ENCODE measurements around the gene AVPR2. TPM values are rescaled to one million over a fixed set of nuclear protein-coding genes. Genes with fewer than 3 reads are reported as not detected.

The AVPR2 gene
- total RNA-seq, 2 donors from 2014 or later, result 0.52 to 0.64 TPM

DNA sequence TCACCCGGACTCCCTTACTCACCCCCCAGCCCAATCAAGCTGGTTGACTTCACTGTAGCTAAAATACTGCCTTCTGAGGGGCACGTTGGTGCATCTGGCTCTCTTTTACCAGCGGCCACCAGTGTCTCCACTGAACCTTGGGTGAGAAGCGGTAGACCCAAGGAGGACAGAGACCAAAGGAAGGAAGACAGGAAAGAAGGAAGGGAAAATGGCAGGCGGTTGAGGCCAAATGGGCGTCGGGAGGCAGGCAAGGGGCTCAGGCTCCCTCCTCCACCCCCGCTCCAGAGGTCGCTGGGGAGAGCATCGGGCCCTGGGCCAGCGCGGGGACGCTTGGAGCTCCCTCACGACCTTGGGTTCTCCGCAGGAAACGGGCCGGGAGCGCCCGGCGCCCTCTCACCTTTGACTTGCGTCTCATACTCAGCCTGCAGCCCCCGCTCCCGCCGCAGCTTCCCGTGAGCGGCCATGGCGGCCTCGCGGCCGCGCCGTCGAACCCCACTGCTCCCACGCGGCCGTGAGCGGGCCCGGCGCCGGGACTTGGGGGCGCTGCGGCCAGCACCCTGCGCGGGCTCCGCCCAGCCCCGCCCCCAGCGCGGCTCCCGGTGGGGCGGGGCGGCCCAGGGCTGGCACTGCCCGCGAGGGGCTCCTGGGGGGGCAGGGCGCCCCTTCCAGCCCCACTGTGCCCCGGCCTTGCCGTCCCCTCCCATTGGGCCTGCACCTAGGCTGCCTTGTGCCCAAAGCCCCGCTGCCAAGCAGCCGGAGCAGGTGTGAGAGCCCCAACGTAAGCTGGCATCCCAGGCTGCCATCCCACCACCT, 21.5 kb downstream of the AVPR2 start, which contains the start of gene ARHGAP4:
Gene ARHGAP4, minus strand, starts transcription at position 526 of the 813 bp plus-strand sequence. Its CDS starts 62 bp downstream, at position 464.
- ATAC-seq, result no peak
- intact Hi-C loops (cut with DNase I, micrococcal nuclease), result no loop called here

DNA sequence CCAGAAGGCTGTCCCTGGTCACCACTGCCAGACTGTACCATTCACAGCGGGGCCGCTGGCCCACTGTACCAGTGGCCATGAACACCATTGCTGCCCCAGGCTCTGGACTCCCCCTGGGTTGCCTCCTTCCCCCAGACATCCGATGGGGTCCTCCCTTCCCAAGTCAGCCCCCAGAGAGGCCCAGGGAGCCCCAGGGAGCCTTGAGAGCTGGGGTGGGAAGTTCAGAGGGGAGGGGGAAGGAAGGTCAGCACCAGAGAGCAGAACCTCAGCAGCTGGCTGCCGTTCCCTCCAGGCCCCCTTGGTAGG, 22.0 kb downstream of the AVPR2 start:
- intact Hi-C loops (cut with DNase I, micrococcal nuclease), result no loop called here
- ATAC-seq (no peak), DNase-seq (no peak)

More for the DNA sequence above, 21.5 kb downstream of the AVPR2 start, which contains the start of gene ARHGAP4:
- peak in 1 of 2 donors; percentile 48 for DNase-seq

DNA sequence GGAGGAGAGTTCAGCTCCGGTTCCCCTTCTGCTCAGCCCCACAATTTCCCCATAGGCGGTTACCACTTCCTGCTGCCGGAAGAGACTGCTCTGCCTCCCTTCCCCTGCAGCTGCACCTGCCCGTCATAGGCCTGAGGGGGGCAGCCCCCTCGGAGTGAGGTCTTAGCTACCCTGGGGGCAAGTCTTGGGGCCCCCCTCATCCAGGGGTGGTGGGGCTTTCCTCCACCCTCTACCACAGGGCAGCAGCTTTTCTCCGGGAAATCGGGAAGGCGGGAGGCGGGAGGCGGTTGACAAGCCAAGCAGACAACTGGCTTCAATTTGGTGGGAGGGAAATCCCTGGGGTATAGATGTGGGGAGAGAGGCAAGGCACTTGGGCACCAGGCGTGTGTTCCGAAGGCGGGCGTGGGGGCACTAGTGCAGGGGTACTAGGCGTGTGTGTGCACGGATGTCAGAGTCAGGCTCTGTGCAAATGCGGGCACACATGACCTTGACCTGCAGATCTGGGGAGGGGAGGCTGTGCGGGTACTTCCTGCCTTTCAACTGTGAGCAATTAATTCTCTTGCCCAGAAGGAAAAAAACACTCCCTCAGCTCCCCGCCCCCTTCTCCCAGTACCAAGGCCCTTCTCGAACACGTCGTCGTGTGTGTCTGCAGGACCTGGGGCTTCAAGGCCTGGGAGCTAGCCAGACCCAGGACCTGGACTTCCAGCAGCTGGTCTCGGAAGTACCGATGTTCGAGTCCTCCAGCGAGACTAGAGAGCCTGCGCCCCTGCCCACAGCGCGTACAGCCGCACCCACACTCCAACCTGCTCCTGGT, 22.6 kb downstream of the AVPR2 start:
- intact Hi-C loops (cut with DNase I, micrococcal nuclease), result no loop called here
- peak; percentile 25 for ATAC-seq
- DNase-seq, result peak; percentile 64 to 69

DNA sequence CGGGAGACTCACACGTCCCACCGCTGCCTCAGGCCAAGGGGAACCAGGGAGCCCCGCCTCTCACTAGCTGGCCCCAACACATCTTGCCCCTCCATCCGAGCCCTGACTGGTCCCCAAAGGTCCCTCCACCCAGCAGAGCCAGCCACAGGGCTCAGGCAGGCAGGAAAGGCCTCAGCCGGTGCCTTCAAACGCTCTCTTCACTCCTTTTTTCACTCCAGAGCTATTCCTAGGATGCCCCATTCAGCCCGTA, 23.1 kb downstream of the AVPR2 start:
- intact Hi-C loops (cut with DNase I, micrococcal nuclease), result no loop called here
- DNase-seq (no peak), ATAC-seq (no peak)

DNA sequence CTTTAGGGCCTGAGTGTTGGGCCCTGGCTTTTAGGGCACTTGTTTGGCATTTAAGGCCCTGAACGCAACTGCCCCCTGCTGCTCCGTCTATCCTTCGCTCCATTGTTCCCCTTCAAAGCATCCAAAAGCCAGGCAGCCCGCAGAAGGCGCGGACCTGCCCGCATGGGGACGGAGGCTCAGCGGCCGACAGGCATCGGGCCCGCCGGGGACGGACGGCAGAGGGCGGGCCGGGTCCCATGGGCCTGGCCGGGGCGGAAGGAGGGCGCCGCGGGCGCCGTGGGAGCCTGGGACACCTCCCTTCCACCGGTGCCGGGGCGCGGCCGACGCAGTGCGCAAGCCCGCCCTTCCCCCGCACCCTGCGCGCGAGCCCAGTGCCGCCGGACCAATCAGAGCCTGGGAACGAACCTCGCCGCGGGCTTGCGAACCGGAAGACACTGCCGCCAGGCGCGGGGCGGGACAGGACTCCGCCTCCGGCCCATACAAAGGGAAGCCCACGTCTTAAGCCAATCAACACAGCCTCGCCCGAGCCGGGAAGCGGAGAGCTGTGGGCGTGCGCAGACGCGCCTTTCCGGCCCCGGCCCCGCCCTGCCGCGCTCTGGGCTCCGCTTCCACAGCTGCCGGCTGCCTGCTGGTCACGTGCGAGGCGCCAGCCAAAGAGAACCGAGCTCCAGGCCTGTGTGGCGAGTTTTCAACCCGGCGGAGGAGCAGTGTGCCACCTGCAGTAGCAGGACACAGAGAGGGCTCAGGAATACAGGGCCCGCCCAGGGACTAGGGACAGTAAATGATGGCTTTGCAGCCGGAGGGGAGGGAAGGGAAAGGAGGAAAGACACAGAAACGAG, 23.7 kb downstream of the AVPR2 start:
- peak; percentile 86 for ATAC-seq
- peak; percentile 95 to 96 for DNase-seq
- intact Hi-C loops (cut with DNase I, micrococcal nuclease), result no loop called here

DNA sequence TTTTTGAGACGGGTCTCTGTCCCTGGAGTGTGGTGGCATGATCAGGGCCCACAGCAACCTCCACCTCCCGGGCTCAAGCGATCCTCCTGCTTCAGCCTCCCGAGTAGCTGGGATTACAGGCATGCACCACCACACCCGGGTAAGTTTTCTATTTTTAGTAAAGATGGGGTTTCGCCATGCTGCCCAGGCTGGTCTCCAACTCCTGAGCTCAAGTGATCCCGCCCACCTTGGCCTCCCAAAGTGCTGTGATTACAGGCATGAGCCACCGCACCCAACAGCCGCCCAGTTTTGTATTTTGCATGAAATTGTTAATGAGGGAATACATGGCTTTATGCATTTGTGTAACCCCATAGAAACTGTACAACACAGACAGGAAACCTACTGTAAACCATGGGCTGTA, 24.4 kb downstream of the AVPR2 start:
- intact Hi-C loops (cut with DNase I, micrococcal nuclease), result no loop called here
- ATAC-seq (no peak), DNase-seq (no peak)

DNA sequence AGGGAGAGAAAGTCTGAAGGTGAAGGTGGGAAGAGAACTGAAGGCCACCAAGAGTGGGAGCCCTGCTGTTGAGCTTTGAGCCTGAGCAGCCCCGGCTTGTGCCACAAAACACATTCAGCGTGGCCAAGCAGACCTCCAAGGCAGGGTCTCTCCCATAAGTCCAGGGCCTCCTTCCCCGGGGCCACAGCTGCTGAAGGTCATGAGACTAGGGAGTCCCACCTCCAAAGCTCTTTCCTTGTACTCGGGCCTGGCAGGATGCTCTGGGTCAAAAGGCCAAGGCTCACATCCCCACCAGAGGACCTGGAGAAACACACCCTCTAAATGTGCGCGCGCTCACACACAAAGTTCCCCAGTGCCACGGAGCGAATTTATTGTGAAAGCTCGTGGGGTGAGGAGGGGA, 25.1 kb downstream of the AVPR2 start:
- no peak for ATAC-seq
- intact Hi-C loops (cut with DNase I, micrococcal nuclease), result no loop called here
- DNase-seq, result no peak

DNA sequence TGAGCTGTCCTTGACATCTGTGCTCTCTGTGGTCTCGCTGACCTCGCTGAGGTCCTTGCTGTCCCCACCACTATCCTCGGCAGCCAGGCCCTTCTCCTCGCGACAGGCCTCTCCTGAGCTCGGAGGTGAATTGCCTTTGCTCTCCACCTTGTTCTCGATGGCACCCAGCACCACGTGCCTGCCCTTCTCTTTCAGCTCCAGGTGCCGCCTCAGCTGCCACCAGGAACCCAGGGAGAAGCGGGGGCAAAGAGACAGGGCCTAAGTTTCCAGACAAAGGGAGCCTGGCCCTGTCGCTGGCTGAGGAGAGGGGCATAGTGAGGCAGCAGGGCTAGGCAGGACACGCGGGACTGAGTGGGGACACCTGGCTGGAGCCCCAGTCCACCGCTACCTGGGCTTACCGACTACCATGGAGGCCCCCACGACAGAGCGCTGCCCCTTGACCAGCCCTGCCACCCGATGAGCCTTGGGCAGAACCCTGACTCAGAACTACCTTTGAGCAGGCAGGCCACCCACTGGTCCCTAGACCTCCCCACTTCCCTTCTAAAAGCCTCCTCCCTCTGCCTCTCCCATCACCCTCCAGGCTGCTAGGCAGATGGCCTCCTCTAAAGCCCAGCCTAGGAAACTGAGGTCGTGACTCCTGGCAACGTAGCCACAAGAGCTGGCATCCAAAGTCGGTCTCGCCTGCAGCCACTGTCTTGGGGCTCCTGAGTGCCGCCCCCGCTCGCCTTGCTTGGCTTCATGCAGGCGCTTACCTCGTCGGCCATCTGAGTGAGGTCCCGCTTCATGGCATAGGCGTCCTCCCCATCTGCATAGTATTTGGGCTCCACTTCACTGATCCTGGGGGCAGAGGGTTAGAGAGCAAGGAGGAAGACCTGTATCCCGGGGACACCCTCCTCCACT, 25.8 kb downstream of the AVPR2 start:
- intact Hi-C loops (cut with DNase I, micrococcal nuclease), result no loop called here
- ATAC-seq (no peak), DNase-seq (no peak)

DNA sequence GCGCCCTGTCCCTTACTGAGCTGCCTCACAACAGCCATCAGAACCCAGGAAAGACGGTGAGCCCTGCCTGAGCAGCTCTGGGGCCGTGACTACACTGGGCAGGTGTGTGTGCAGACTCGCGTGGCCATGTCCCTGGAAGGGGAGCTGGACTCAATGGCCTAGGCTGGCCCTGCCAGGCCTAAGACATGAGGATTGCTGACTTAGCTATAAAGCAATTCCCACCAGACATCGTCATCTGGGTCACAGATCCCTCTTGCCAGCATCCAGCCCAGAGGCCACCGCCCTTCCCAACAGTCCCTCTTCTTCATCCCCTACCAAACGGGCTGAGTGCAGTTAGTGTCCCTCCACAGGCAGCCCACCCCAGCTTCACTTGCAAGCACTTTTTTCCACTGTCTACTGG, 26.7 kb downstream of the AVPR2 start:
- ATAC-seq, result no peak
- no peak for DNase-seq
- intact Hi-C loops (cut with DNase I, micrococcal nuclease), result no loop called here

DNA sequence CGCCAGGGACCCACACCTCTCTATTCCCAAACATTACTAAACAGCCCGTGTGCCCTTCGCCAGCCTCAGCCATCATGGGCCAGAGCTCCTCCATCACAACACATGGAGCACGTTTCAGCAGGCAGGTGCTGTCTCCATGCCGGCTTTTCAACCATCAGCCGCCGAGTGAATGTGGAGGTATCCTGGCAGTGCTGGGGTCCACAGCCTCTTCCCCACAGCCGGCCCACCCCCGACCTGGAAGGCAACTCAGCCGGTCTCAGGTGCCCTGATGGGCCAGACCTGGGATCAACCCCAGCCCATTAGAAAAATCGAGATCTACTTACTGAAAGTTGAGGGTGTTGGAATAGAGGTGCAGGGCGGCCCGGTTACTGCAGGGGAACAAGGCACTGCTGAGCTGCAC, 27.3 kb downstream of the AVPR2 start:
- ATAC-seq (no peak), DNase-seq (no peak)
- intact Hi-C loops (cut with DNase I, micrococcal nuclease), result no loop called here

DNA sequence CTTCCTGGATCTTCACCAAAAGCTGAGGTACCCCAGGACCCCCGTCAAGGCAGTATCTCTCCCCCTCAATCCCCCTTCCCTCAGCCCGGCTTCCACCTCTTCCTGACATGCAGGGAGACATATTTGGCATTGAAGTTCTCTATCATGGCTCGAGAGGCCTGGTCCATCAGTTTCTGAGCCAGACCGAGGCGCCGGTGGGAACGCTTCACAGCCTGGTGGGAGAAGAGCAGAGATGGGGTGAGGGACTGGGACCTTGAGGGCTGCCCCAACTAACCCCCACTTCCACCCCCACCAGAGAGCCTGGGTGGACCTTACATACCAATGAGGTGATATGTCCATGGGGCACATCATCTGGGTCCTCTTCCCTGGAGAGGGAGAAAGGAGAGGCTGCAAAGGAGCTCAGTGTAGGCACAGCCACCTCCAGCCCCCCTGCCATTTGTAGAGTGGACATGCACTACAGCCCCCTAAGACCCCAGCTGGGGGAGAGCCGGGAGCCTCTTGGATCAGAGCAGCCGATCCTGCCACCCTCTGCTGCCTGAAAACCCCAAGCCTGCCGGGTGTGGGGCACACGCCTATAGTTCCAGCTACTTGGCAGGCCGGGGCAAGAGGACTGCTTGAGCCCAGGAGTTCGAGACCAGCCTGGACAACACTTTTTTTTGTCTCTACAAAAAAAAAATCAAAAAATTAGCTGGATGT, 27.9 kb downstream of the AVPR2 start:
- DNase-seq (no peak), ATAC-seq (no peak)
- intact Hi-C loops (cut with DNase I, micrococcal nuclease), result no loop called here

DNA sequence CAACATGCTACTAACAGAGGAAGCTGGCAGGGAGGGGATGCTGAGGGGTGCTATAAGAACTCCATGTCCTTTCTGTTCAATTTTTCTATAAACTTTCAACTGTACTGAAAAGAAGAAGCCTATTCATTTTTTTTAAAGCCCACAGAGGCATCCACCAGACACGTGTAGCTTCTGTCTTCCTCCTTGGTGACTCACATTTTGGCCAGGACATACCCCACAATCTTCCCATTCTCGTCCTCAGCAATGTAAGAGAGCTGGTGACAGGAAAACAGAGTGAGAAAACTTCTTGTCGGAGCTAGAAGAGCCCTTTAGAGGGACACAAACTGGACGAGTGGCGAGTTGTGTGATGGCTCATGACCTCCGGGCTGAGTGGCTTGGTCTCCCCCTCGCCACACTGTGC, 29.3 kb downstream of the AVPR2 start:
- ATAC-seq, result no peak
- intact Hi-C loops (cut with DNase I, micrococcal nuclease), result no loop called here
- no peak for DNase-seq

DNA sequence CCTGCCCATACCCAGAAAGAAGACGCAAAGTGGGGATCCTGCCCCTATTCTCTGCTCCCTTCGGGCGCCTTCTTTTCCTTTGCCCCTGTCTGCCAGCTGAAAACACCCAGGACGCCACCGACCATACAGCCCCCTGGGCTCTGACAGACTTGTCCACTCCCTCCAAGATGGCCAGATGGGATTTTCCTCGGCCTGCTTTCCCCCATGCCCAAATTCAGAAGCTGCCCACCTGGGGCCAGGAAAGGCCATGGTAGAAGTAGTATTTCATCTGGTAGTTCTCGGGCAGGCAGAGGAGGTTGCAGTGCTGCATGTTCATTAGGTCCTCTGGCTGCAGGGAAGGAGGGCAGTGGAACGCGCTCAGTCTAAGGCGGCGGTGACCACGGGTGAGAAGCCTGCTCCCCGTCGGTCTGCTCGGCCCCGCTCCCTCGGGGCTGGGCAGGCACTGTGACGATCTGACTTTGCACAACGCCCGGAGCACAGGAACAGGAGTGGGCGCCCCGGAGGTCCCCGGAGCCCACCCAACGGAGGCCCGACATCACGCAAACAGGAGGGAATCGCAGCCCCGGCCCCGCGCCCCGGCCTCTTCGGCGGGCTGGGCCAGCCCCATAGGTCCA, 29.8 kb downstream of the AVPR2 start:
- intact Hi-C loops (cut with DNase I, micrococcal nuclease), result no loop called here
- ATAC-seq, result peak; percentile 25
- DNase-seq, result peak in 1 of 2 donors; percentile 25

DNA sequence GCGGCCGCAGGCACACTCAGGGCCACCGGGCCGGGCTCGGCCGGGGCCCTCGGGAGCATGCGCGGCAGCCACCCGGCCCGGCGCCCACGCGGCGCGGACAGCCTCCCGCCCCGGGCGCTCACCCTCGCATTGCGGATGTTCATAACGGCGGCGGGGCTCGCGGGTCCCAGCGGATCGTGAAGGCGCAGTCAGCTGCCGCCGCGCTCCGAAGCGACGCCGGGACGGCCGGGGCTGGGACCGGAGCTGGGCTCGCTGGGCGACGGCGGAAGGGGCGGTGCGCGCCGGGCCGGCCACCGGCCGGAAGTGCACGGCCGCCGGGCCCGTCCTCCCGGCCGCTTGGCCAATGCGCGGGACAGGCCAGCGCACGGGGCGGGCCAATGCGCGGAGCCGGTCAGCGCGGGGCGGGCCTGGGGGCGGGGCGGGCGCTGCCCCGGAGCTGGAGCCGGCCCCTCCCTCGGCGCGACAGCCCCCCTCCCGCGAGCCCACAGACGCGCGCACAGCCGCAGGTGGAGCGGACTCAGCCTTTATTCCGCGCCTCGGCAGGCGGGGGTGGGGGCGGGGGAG, 30.4 kb downstream of the AVPR2 start, which contains the start of gene NAA10:
Gene NAA10, minus strand, starts transcription at position 276 of the 564 bp plus-strand sequence. Its CDS starts 133 bp downstream, at position 143.
- intact Hi-C loops (cut with DNase I, micrococcal nuclease), result no loop called here
- peak; percentile 96 for ATAC-seq
- DNase-seq, result peak; percentile 54 to 74

DNA sequence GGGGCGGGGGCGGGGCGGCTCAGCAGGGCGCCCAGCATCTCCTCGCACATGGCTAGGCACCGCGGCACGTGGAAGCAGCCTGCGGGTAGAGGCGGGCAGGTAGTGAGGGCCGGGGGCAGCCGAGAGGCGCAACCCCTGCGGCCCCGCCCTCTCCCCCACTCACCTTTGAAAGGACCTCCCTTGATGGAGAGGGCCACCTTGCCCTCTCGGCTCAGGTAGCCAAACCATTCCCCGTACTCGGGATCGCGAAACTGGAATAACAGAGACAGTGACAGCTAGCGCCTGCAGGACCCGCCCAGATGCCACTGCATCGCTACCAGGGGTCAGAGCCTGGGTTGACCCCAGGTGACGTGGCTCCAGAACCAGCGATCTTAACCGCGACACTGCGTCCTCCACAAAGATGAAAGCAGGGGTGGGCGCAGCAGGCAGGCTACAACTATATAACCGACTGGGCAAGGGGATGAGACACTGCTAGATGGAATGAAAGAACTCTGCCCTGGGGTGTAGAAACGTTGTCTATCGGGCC, 30.9 kb downstream of the AVPR2 start:
- DNase-seq (no peak), ATAC-seq (peak; percentile 10)
- intact Hi-C loops (cut with DNase I, micrococcal nuclease), result no loop called here

DNA sequence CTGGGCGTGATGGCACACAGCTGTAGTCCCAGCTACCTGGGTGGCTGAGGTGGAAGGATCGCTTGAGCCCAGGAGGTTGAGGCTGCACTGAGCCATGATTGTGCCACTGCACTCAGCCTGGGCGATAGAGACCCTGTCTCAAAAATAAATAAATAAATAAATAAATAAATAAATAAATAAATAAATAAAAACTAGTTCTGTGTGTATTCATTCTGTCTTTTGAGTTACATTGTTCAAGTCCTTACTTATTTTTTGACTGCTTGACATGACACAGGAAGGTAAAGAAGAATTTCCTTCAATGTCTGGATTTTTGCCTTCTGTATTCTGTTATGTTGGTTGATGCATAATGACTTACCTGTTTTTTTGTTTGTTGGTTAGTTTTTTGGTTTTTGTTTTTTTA, 32.6 kb downstream of the AVPR2 start:
- ATAC-seq (no peak), DNase-seq (no peak)
- intact Hi-C loops (cut with DNase I, micrococcal nuclease), result no loop called here

DNA sequence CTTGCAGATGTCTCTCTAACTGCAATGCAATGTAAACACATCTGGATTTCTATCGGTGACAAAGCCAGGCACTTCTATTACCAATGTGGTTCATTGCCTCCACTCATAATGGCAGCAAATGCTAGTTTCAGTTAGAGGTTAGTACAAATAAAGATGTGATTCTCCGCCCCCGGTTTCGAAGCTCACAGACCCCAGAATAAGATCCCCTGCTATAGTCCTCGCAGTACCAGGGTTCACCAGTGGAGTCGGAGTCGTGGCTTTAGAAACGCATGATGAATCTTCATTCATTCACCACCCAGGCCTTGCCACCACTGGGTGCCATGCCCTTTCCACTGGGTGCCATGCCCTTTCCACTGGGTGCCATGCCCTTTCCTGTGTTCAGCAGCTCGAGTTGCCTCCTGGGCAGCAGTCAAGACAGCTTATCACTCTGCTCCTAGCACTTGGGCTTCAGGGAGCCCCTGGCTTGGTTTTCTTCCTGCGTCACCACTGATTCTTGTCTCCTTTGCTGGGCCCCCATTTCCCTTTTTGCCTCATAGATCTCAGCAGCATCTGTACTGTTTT, 33.8 kb downstream of the AVPR2 start:
- ATAC-seq, result no peak
- peak in 1 of 2 donors; percentile 3 for DNase-seq
- intact Hi-C loops (cut with DNase I, micrococcal nuclease), result no loop called here

All from left colon (tissue), 2 donors.